ENCODE data around the gene ARSB.

DNA sequence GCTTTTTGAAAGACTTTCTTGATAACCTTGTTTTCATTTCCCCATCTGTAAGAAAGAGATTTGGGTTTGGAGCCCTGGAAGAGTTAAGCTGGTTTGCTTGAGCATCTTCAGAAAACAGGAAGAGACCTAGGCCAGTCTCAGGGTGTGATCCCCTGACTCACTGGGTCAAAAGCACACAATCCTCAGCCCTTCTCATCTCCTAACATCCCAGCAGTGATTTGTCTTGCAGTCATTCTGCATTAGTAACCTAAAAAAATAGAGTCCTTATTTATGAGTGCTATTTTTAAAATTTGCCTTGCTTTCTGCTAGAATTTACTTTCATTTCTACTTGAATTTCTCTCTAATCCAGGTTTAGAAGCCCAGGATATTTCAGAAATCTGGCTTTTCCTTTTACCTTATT, 16.4 kb upstream of the ARSB start:
- TF ChIP-seq, protein P1, sequence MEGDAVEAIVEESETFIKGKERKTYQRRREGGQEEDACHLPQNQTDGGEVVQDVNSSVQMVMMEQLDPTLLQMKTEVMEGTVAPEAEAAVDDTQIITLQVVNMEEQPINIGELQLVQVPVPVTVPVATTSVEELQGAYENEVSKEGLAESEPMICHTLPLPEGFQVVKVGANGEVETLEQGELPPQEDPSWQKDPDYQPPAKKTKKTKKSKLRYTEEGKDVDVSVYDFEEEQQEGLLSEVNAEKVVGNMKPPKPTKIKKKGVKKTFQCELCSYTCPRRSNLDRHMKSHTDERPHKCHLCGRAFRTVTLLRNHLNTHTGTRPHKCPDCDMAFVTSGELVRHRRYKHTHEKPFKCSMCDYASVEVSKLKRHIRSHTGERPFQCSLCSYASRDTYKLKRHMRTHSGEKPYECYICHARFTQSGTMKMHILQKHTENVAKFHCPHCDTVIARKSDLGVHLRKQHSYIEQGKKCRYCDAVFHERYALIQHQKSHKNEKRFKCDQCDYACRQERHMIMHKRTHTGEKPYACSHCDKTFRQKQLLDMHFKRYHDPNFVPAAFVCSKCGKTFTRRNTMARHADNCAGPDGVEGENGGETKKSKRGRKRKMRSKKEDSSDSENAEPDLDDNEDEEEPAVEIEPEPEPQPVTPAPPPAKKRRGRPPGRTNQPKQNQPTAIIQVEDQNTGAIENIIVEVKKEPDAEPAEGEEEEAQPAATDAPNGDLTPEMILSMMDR (conservative IDR thresholded peaks at IDR 0.05 in 1 of 2, IDR thresholded peaks at IDR 0.05 in 1 of 2; ENCODE audit: low read depth in 1 of 2, low read length in 2 of 2) = no peak
- TF ChIP-seq EZH2 (IDR thresholded peaks at IDR 0.05; ENCODE audit: low read length, missing control alignments) = no peak
